Uterine smooth muscle cell (primary cell): ENCODE results near the gene CTSK. TPM values are rescaled to one million over a fixed set of nuclear protein-coding genes. Genes with fewer than 3 reads are reported as not detected.

Source experiments
- total RNA-seq: library from RNA; depleted of rRNA; stranded (reverse); fragments of >200 nt; gene quantifications from 2 replicates; pipeline ENCODE4 v1.2.3, GENCODE V29; 2014

Gene CTSK
- 199 and 485 TPM in 2 replicates for total RNA-seq

DNA sequence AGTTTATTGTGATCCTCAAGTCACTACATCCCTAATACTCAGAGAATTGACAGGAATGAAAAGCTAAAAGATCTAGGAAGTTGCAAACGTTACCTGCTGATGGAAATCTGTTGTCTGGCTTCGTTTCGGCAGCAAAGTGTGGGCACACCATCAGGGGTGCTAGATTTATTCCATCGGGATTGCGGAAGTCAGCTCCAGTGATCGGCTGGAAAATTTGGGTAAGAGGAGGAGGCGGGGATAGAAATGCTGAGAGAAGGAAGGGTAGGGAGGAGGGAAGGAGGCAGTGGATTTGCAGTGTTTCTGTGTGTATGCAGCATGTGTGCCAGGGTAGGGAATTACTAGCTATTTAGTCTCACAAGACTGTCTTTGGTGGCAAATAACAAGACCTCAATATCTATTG, at the start of gene CTSK:
CTSK (minus strand) TSS at position 140 of the 400 bp plus-strand sequence. CDS start 1,455 bp downstream, outside the sequence.

DNA sequence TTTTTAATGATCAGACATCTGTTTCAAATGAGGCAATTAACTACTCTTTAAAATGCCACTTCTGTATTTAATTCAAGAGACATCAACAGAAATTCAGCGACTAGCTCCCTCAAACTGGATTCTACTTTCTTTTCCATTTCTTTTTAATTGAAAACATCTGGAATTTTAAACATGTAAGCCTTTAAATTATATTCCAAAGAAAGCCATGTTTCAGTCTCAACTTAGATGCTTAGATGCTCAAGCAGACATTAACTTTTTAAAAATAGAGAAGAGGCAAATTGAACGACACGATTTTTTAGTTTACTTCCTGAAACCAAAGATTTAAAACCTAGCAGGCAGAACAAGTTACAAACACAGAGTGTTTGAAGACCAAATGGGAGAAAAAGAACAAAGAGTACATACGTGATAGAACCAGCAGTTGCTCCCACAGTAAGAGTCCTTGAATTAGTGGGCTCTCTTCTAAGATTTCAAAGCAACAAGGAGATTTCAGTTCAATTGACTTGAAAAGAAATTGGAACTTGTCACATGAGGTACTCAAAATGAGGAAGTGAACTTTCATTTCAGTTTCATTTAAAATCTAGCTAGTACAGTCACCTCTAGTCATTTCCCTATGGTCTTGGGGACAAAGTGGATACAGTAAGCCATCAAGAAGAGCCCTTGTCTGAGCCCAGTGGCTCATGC, 42.6 kb downstream of the CTSK start, which contains the start of gene CTSS:
CTSS (minus strand) TSS at position 483 of the 681 bp plus-strand sequence. CDS start 1,015 bp downstream, outside the sequence.

Other genes with a start within 250 kb of the CTSK start
- 296 and 333 TPM in 2 replicates for gene MCL1, start 228.7 kb downstream of the CTSK start, total RNA-seq
- 98.6 and 166 TPM in 2 replicates for gene ENSA, start 178.6 kb downstream of the CTSK start, total RNA-seq
- 11.1 and 16.0 TPM in 2 replicates for gene GOLPH3L, start 111.1 kb downstream of the CTSK start, total RNA-seq
- not detected in 2 replicates for gene HORMAD1, start 87.4 kb downstream of the CTSK start, total RNA-seq
- 2.7 and 5.2 TPM in 2 replicates for gene CTSS, start 42.5 kb downstream of the CTSK start, total RNA-seq
- gene ARNT, start 68.3 kb upstream of the CTSK start, total RNA-seq = 38.3 and 52.6 TPM in 2 replicates
- not detected in 2 replicates for gene CTXND2, start 78.9 kb upstream of the CTSK start, total RNA-seq
- gene SETDB1, start 118.1 kb upstream of the CTSK start, total RNA-seq = 31.2 and 35.1 TPM in 2 replicates
- 78.4 and 110 TPM in 2 replicates for gene CERS2, start 166.6 kb upstream of the CTSK start, total RNA-seq
- gene ANXA9, start 174.0 kb upstream of the CTSK start, total RNA-seq = 1.1 and 1.3 TPM in 2 replicates
- gene MINDY1, start 198.6 kb upstream of the CTSK start, total RNA-seq = 5.7 and 6.0 TPM in 2 replicates
- 4.0 and 4.6 TPM in 2 replicates for gene PRUNE1, start 200.2 kb upstream of the CTSK start, total RNA-seq
- gene BNIPL, start 228.3 kb upstream of the CTSK start, total RNA-seq = 0.11 and 1.00 TPM in 2 replicates
- gene C1orf56, start 239.5 kb upstream of the CTSK start, total RNA-seq = 1.4 and 1.7 TPM in 2 replicates